Lower leg skin (tissue), 3 donors: ENCODE data around the gene GTPBP4.

Source experiments
- CTCF ChIP-seq, 3 donors: fragments of 450-650 bp; IDR thresholded peaks; one replicate each; pipeline ENCODE4 v1.5.1; 2016; ENCODE audit warnings: antibody characterized with exemption in 3 of 3, mild to moderate bottlenecking in 3 of 3, moderate library complexity in 2 of 3
- POLR2A ChIP-seq, 2 donors: fragments of 450-650 bp; IDR thresholded peaks; one replicate each; pipeline ENCODE4 v1.6.1; 2016 to 2017; ENCODE audit warnings: antibody characterized with exemption in 2 of 2, mild to moderate bottlenecking in 1 of 2, moderate library complexity in 1 of 2

GRCh38 chr10:1020958-1021357, 32.7 kb downstream of the GTPBP4 start:
- TF ChIP-seq CTCF (IDR thresholded peaks at IDR 0.05) (no peak), POLR2A (IDR thresholded peaks at IDR 0.05) (no peak)
